ENCODE measurements around the gene CLEC1B. TPM values are rescaled to one million over a fixed set of nuclear protein-coding genes. Genes with fewer than 3 reads are reported as not detected.

CLEC1B gene
- total and polyA plus RNA-seq, 4 donors, result 0.57 to 2.2 (median 1.5) TPM; not detected in 1

- no peak for TF ChIP-seq CTCF (IDR thresholded peaks at IDR 0.05; ENCODE audit: control extremely low read depth, extremely low read depth)
- no peaks in the 10 kb centered on the region for H3K36me3 ChIP-seq (ENCODE audit: control insufficient read depth in 4 of 4, insufficient read depth in 4 of 4, low read length in 4 of 4)
- ATAC-seq (ENCODE audit: insufficient read depth, low FRiP score) (no peak), DNase-seq (no peak)
- peaks cover 0 to 4% (median 2%) of the 10 kb centered on the region in 3 donors for H3K27me3 ChIP-seq (ENCODE audit: control insufficient read depth in 3 of 3, insufficient read depth in 3 of 3, low read length in 2 of 3)
- no peaks in the 10 kb centered on the region for H3K9me3 ChIP-seq (ENCODE audit: control insufficient read depth in 4 of 4, insufficient read depth in 3 of 4, low read length in 3 of 4)
- H3K27ac ChIP-seq (ENCODE audit: low read depth in 1 of 2, low read length in 1 of 2), result no peak overlapping the region
- no peak overlapping the region for H3K4me3 ChIP-seq
- H3K4me1 ChIP-seq (ENCODE audit: control insufficient read depth in 5 of 5, insufficient read depth in 5 of 5, low read length in 5 of 5), result no peaks in the 10 kb centered on the region
- H3K9ac ChIP-seq (ENCODE audit: insufficient read depth in 1 of 2, low read length in 2 of 2), result no peak overlapping the region
- WGBS, 2 donors, result 73% methylated on average over 3 of the region's 3 CpGs
These were observed 51.2 kb downstream of the CLEC1B start for GRCh38 chr12:9947674-9948073.

DNA sequence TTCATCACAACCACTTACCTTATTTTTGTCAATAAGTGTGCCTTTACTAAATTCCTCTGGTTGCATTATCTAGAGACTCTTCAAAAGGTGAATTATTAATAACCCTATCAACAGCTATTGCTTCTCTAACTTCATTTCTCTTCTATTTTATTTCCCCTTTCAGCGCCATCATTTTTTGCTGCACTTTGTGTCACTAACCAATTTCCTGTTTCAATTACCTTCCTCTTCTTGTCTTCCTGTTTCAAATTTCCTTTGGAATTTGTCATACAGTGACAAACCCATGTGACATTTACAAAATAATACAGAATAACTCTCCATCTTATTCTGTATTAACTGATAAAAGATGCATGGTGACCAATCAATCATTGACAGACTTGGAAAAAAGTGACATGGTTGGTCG lies 54.5 kb downstream of the CLEC1B start:
- Histone ChIP-seq H3K27ac (ENCODE audit: low read depth in 1 of 2, low read length in 1 of 2) (no peak overlapping the region), H3K27me3 (ENCODE audit: control insufficient read depth in 3 of 3, insufficient read depth in 3 of 3, low read length in 2 of 3) (peaks cover 0 to 6% (median 2%) of the 10 kb centered on the region in 3 donors), H3K4me3 (no peak overlapping the region), H3K4me1 (ENCODE audit: control insufficient read depth in 5 of 5, insufficient read depth in 5 of 5, low read length in 5 of 5) (no peaks in the 10 kb centered on the region), H3K9me3 (ENCODE audit: control insufficient read depth in 4 of 4, insufficient read depth in 3 of 4, low read length in 3 of 4) (no peaks in the 10 kb centered on the region), H3K9ac (ENCODE audit: insufficient read depth in 1 of 2, low read length in 2 of 2) (no peak overlapping the region), H3K36me3 (ENCODE audit: control insufficient read depth in 4 of 4, insufficient read depth in 4 of 4, low read length in 4 of 4) (no peaks in the 10 kb centered on the region)
- DNase-seq (no peak), ATAC-seq (ENCODE audit: insufficient read depth, low FRiP score) (no peak)
- WGBS, 2 donors, result 28 to 49% methylated on average over 2 of the region's 2 CpGs
- no peak for TF ChIP-seq CTCF (IDR thresholded peaks at IDR 0.05; ENCODE audit: control extremely low read depth, extremely low read depth)

DNA sequence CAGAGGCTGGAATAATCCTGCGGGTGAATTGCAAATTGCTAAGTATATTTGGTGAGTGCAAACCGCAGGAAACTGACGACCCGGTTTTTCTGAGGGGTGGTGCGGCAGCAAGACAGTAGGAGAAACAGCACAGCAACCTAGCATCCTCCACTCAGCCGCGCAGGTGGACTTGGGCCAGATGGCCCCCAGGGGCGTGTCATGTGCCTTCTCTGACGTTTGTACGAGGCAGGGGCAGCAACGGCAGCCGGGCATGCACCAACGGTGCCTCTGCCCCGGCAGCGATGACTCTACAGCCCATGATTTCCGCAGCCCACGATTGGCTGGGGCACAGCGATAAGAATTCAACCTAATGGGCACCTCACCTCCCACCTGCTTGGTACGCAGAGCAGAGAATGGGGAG lies 55.7 kb downstream of the CLEC1B start:
- no peaks in the 10 kb centered on the region for H3K4me1 ChIP-seq (ENCODE audit: control insufficient read depth in 5 of 5, insufficient read depth in 5 of 5, low read length in 5 of 5)
- 54 to 64% methylated on average over 19 of the region's 19 CpGs for WGBS, 2 donors
- H3K9me3 ChIP-seq (ENCODE audit: control insufficient read depth in 4 of 4, insufficient read depth in 3 of 4, low read length in 3 of 4), result no peaks in the 10 kb centered on the region
- no peak for TF ChIP-seq CTCF (IDR thresholded peaks at IDR 0.05; ENCODE audit: control extremely low read depth, extremely low read depth)
- DNase-seq (no peak), ATAC-seq (ENCODE audit: insufficient read depth, low FRiP score) (no peak)
- H3K27me3 ChIP-seq (ENCODE audit: control insufficient read depth in 3 of 3, insufficient read depth in 3 of 3, low read length in 2 of 3), result peaks cover 0 to 6% (median 2%) of the 10 kb centered on the region in 3 donors
- no peaks in the 10 kb centered on the region for H3K36me3 ChIP-seq (ENCODE audit: control insufficient read depth in 4 of 4, insufficient read depth in 4 of 4, low read length in 4 of 4)
- no peak overlapping the region for H3K9ac ChIP-seq (ENCODE audit: insufficient read depth in 1 of 2, low read length in 2 of 2)
- no peak overlapping the region for H3K27ac ChIP-seq (ENCODE audit: low read depth in 1 of 2, low read length in 1 of 2)
- no peak overlapping the region for H3K4me3 ChIP-seq

Other genes with a start within 250 kb of the CLEC1B start
- 10 to 100 TPM in 1 of 2 donors, 1 to 10 TPM in 1; 5.2 to 17.4 TPM for gene CD69, start 238.2 kb downstream of the CLEC1B start, total RNA-seq
- gene CD69, start 238.2 kb downstream of the CLEC1B start, polyA plus RNA-seq, result 10 to 100 TPM in 1 of 2 donors, 1 to 10 TPM in 1; 3.9 to 14.2 TPM
- gene KLRF1, start 171.6 kb downstream of the CLEC1B start, total RNA-seq, result 1 to 10 TPM; 1.1 to 2.2 TPM
- gene KLRF1, start 171.6 kb downstream of the CLEC1B start, polyA plus RNA-seq, result 1 to 10 TPM; 1.4 TPM
- gene CLEC2B, start 129.8 kb downstream of the CLEC1B start, total RNA-seq, result 10 to 100 TPM; 14.1 to 70.1 TPM
- 10 to 100 TPM; 17.0 to 19.0 TPM for gene CLEC2B, start 129.8 kb downstream of the CLEC1B start, polyA plus RNA-seq
- not detected for gene KLRF2, start 117.6 kb downstream of the CLEC1B start, total RNA-seq
- gene KLRF2, start 117.6 kb downstream of the CLEC1B start, polyA plus RNA-seq, result not detected
- gene CLEC2A, start 66.8 kb downstream of the CLEC1B start, total RNA-seq, result not detected
- not detected for gene CLEC2A, start 66.8 kb downstream of the CLEC1B start, polyA plus RNA-seq
- 10 to 100 TPM; 13.8 to 15.0 TPM for gene CLEC12A, start 27.7 kb downstream of the CLEC1B start, total RNA-seq
- 10 to 100 TPM; 19.2 to 21.9 TPM for gene CLEC12A, start 27.7 kb downstream of the CLEC1B start, polyA plus RNA-seq
- 1 to 10 TPM; 2.6 to 3.2 TPM for gene CLEC12B, start 11.5 kb upstream of the CLEC1B start, total RNA-seq
- gene CLEC12B, start 11.5 kb upstream of the CLEC1B start, polyA plus RNA-seq, result 1 to 10 TPM in 1 of 2 donors, under 1 TPM in 1; 0.41 to 2.5 TPM
- under 1 TPM; 0.12 to 0.60 TPM for gene CLEC9A, start 31.6 kb upstream of the CLEC1B start, total RNA-seq
- under 1 TPM; 0.14 to 0.52 TPM for gene CLEC9A, start 31.6 kb upstream of the CLEC1B start, polyA plus RNA-seq
- 10 to 100 TPM in 1 of 2 donors, 1 to 10 TPM in 1; 7.8 to 18.7 TPM for gene CLEC1A, start 99.9 kb upstream of the CLEC1B start, total RNA-seq
- 1 to 10 TPM; 6.8 to 9.9 TPM for gene CLEC1A, start 99.9 kb upstream of the CLEC1B start, polyA plus RNA-seq
- 10 to 100 TPM; 16.8 to 50.8 TPM for gene CLEC7A, start 131.1 kb upstream of the CLEC1B start, total RNA-seq
- 10 to 100 TPM; 18.4 to 45.4 TPM for gene CLEC7A, start 131.1 kb upstream of the CLEC1B start, polyA plus RNA-seq
- gene OLR1, start 173.0 kb upstream of the CLEC1B start, total RNA-seq, result 10 to 100 TPM; 11.3 to 52.1 TPM
- gene OLR1, start 173.0 kb upstream of the CLEC1B start, polyA plus RNA-seq, result 10 to 100 TPM; 18.6 to 24.6 TPM
- 1 to 10 TPM; 1.3 to 2.3 TPM for gene TMEM52B, start 179.9 kb upstream of the CLEC1B start, total RNA-seq
- gene TMEM52B, start 179.9 kb upstream of the CLEC1B start, polyA plus RNA-seq, result 1 to 10 TPM in 1 of 2 donors, under 1 TPM in 1; 0.83 to 2.2 TPM
- 10 to 100 TPM; 62.9 to 88.5 TPM for gene GABARAPL1, start 213.8 kb upstream of the CLEC1B start, total RNA-seq
- 10 to 100 TPM; 44.0 to 87.1 TPM for gene GABARAPL1, start 213.8 kb upstream of the CLEC1B start, polyA plus RNA-seq